Vagina (tissue), 2 donors: ENCODE results near the gene DSC1. TPM values are rescaled to one million over a fixed set of nuclear protein-coding genes. Genes with fewer than 3 reads are reported as not detected.
"Not testable (repeated sequence)": the region's sequence is repeated elsewhere in the genome, so short reads cannot be mapped to it uniquely, and the experiment has no call there.

Experiments
- DNase-seq, 2 donors: peaks; one replicate each; pipeline ENCODE4 v3.0.0-alpha.2; 2017; ENCODE audit errors: extremely low spot score in 2 of 2
- H3K27ac ChIP-seq: fragments of 200-600 bp; sonication (generic); one replicate; pipeline ENCODE4 v1.5.1; 2019
- H3K27me3 ChIP-seq: fragments of 200-600 bp; sonication (generic); one replicate; pipeline ENCODE4 v1.5.1; 2019
- H3K36me3 ChIP-seq, 2 donors: fragments of 200-600 bp; sonication (generic); one replicate each; pipeline ENCODE4 v1.5.1; 2017 to 2019
- H3K4me1 ChIP-seq: fragments of 200-600 bp; sonication (generic); one replicate; pipeline ENCODE4 v1.5.1; 2019
- H3K4me3 ChIP-seq, 2 donors: fragments of 200-600 bp; sonication (generic); 1 replicate in 1 of 2; 2 replicates in 1 of 2; pipeline ENCODE4 v1.5.1; 2016 to 2019
- H3K9me3 ChIP-seq: fragments of 200-600 bp; sonication (generic); one replicate; pipeline ENCODE4 v1.5.1; 2019
- CTCF ChIP-seq, 3 experiments: fragments of 450-650 bp in 2 of 3; fragments of 200-600 bp in 1 of 3; sonication (generic) in 1 of 3; IDR thresholded peaks; one replicate each; pipeline ENCODE4 v1.5.1; 2017 to 2019; ENCODE audit warnings: antibody characterized with exemption in 3 of 3, mild to moderate bottlenecking in 2 of 3, moderate library complexity in 2 of 3
- POLR2A ChIP-seq, 2 donors: fragments of 450-650 bp; IDR thresholded peaks; one replicate each; pipeline ENCODE4 v1.6.1; 2017; ENCODE audit warnings: antibody characterized with exemption in 2 of 2, mild to moderate bottlenecking in 2 of 2, moderate library complexity in 2 of 2
- POLR2AphosphoS5 ChIP-seq, 2 donors: sonication (generic); formaldehyde crosslinking; IDR thresholded peaks; one replicate each; pipeline ENCODE4 v1.9.0; 2017; ENCODE audit warnings: antibody characterized with exemption in 2 of 2, mild to moderate bottlenecking in 2 of 2, low read depth in 1 of 2; ENCODE audit not compliant: insufficient read depth in 1 of 2
- intact Hi-C: fragments of 100-400 bp; cut with DNase I; formaldehyde crosslinking; loops from one replicate; pipeline ENCODE4 v1.15.1; 2023
- total RNA-seq: library from RNA; depleted of rRNA; stranded (reverse); fragments of >200 nt; gene quantifications from one replicate; pipeline ENCODE4 v1.2.3, GENCODE V29; 2016

The DSC1 gene
- total RNA-seq, 1 donor from 2014 or later, result 0.49 TPM

- no peak overlapping the region for H3K27ac ChIP-seq
- H3K4me1 ChIP-seq, result no peaks in the 10 kb centered on the region
- H3K9me3 ChIP-seq, result no peaks in the 10 kb centered on the region
These were observed 28.3 kb upstream of the DSC1 start for GRCh38 chr18:31190919-31191318.

GRCh38 chr18:31189757-31190156, 27.1 kb upstream of the DSC1 start:
- intact Hi-C loops, result no loop called here
- DNase-seq, result no peak
- Histone ChIP-seq H3K27me3 (no peaks in the 10 kb centered on the region), H3K4me1 (no peaks in the 10 kb centered on the region), H3K36me3 (no peaks in the 10 kb centered on the region), H3K4me3 (no peak overlapping the region), H3K27ac (no peak overlapping the region), H3K9me3 (no peaks in the 10 kb centered on the region)
- TF ChIP-seq POLR2A (IDR thresholded peaks at IDR 0.05), result no peak
- TF ChIP-seq CTCF (IDR thresholded peaks at IDR 0.05), result no peak
- no peak for TF ChIP-seq POLR2AphosphoS5 (IDR thresholded peaks at IDR 0.05; ENCODE audit: insufficient read depth in 1 of 2, low read depth in 1 of 2)

More at GRCh38 chr18:31190919-31191318, 28.3 kb upstream of the DSC1 start:
- Histone ChIP-seq H3K36me3 (no peaks in the 10 kb centered on the region), H3K27me3 (no peaks in the 10 kb centered on the region), H3K4me3 (no peak overlapping the region)
- no peak for DNase-seq
- no peak for TF ChIP-seq CTCF (IDR thresholded peaks at IDR 0.05)
- peak in 1 of 2 donors; percentile 75 for TF ChIP-seq POLR2AphosphoS5 (IDR thresholded peaks at IDR 0.05; ENCODE audit: insufficient read depth in 1 of 2, low read depth in 1 of 2)
- no peak for TF ChIP-seq POLR2A (IDR thresholded peaks at IDR 0.05)
- intact Hi-C loops, result no loop called here

- Histone ChIP-seq H3K4me1 (no peaks in the 10 kb centered on the region), H3K27me3 (no peaks in the 10 kb centered on the region), H3K9me3 (no peaks in the 10 kb centered on the region), H3K27ac (no peak overlapping the region), H3K4me3 (no peak overlapping the region), H3K36me3 (no peaks in the 10 kb centered on the region)
- DNase-seq, result no peak
- intact Hi-C loops, result no loop called here
- no peak for TF ChIP-seq CTCF (IDR thresholded peaks at IDR 0.05)
- TF ChIP-seq POLR2AphosphoS5 (IDR thresholded peaks at IDR 0.05; ENCODE audit: insufficient read depth in 1 of 2, low read depth in 1 of 2), result no peak
- no peak for TF ChIP-seq POLR2A (IDR thresholded peaks at IDR 0.05)
These were observed 22.7 kb upstream of the DSC1 start for GRCh38 chr18:31185186-31185950.

- TF ChIP-seq CTCF (IDR thresholded peaks at IDR 0.05) (no peak), POLR2AphosphoS5 (IDR thresholded peaks at IDR 0.05; ENCODE audit: insufficient read depth in 1 of 2, low read depth in 1 of 2) (no peak)
- Histone ChIP-seq H3K9me3 (no peaks in the 10 kb centered on the region), H3K27me3 (no peaks in the 10 kb centered on the region), H3K4me1 (no peaks in the 10 kb centered on the region), H3K27ac (no peak overlapping the region), H3K36me3 (no peaks in the 10 kb centered on the region), H3K4me3 (no peak overlapping the region)
- no peak for DNase-seq
- intact Hi-C loops, result no loop called here
These were observed 20.6 kb upstream of the DSC1 start for GRCh38 chr18:31183302-31183701.

GRCh38 chr18:31177369-31177768, 14.7 kb upstream of the DSC1 start:
- H3K27me3 ChIP-seq, H3K9me3 ChIP-seq, H3K36me3 ChIP-seq, DNase-seq, H3K4me1 ChIP-seq, H3K27ac ChIP-seq, intact Hi-C loops, H3K4me3 ChIP-seq: not testable (repeated sequence)
